ENCODE results near the gene TAS2R39. TPM values are rescaled to one million over a fixed set of nuclear protein-coding genes. Genes with fewer than 3 reads are reported as not detected.
"Not testable (repeated sequence)": the region's sequence is repeated elsewhere in the genome, so short reads cannot be mapped to it uniquely, and the experiment has no call there.

The TAS2R39 gene
- total RNA-seq, 1 experiment from 2014 or later, result not detected

DNA sequence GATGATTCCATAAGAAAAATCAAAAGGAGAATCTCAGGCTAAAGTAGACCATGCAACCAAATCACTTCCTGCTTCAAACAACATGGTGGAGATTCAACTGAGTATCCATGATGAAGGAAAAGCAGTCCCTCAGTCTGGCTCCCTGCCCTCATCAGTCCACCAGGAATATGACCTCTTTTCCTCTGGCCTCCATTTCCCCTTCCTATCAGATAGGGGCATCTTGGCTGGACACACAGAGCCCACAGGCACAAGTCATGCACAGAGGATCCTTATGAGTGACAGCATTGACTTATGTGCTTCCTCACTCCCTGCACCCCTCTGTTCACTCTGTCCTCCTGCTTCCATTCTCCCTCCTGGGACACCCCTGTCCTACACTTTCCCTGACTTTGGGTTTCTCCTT, 34.6 kb upstream of the TAS2R39 start:
- ChIA-PET POLR2A (no interaction called here), CTCF (no interaction called here)
- H3K4me1 Mint-ChIP-seq (ENCODE audit: low read depth, unreplicated experiment), result no peaks in the 10 kb centered on the region
- TF ChIP-seq, protein P1, sequence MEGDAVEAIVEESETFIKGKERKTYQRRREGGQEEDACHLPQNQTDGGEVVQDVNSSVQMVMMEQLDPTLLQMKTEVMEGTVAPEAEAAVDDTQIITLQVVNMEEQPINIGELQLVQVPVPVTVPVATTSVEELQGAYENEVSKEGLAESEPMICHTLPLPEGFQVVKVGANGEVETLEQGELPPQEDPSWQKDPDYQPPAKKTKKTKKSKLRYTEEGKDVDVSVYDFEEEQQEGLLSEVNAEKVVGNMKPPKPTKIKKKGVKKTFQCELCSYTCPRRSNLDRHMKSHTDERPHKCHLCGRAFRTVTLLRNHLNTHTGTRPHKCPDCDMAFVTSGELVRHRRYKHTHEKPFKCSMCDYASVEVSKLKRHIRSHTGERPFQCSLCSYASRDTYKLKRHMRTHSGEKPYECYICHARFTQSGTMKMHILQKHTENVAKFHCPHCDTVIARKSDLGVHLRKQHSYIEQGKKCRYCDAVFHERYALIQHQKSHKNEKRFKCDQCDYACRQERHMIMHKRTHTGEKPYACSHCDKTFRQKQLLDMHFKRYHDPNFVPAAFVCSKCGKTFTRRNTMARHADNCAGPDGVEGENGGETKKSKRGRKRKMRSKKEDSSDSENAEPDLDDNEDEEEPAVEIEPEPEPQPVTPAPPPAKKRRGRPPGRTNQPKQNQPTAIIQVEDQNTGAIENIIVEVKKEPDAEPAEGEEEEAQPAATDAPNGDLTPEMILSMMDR (IDR thresholded peaks at IDR 0.05; ENCODE audit: insufficient read depth in 1 of 2, low read depth in 1 of 2, low read length in 1 of 2, severe bottlenecking in 1 of 2, unreplicated experiment in 1 of 2), result no peak
- Histone ChIP-seq H3K36me3 (ENCODE audit: control insufficient read depth, insufficient read depth, low read length) (no peaks in the 10 kb centered on the region), H3K27me3 (replicated peaks; ENCODE audit: control insufficient read depth, insufficient read depth, low read length) (no peaks in the 10 kb centered on the region; the same call in 1 of the 2 replicates), H3K4me3 (ENCODE audit: low read depth, low read length) (no peak overlapping the region), H3K9me3 (no peaks in the 10 kb centered on the region), H3K4me1 (no peaks in the 10 kb centered on the region)
- no TSS peak for BruUV-seq (replicated peaks)
- no peaks in the 10 kb centered on the region for H3K36me3 Mint-ChIP-seq (ENCODE audit: insufficient read depth, unreplicated experiment)
- H3K9me3 Mint-ChIP-seq (ENCODE audit: unreplicated experiment), result peaks cover 10% of the 10 kb centered on the region
- peaks cover 5% of the 10 kb centered on the region for H3K27me3 Mint-ChIP-seq (ENCODE audit: insufficient read depth, unreplicated experiment)
- DNase-seq, result no peak
- H3K27ac Mint-ChIP-seq (ENCODE audit: unreplicated experiment), result no peak overlapping the region
- no peak overlapping the region for H3K4me3 Mint-ChIP-seq (ENCODE audit: unreplicated experiment)
- intact Hi-C loops (cut with micrococcal nuclease; ENCODE audit: unreplicated experiment), result no loop called here

DNA sequence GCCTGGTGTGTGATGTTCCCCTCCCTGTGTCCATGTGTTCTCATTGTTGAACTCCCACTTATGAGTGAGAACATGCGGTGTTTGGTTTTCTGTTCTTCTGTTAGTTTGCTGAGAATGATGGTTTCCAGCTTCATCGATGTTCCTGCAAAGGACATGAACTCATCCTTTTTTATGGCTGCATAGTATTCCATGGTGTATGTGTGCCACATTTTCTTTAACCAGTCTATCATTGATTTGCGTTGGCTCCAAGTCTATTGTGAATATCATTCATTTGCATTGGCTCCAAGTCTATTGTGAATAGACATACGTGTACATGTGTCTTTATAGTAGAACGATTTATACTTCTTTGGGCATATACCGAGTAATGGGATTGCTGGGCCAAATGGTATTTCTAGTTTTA, 32.5 kb upstream of the TAS2R39 start:
- DNase-seq; H3K4me3 Mint-ChIP-seq (ENCODE audit: unreplicated experiment); H3K9me3 Mint-ChIP-seq (ENCODE audit: unreplicated experiment); H3K4me1 Mint-ChIP-seq (ENCODE audit: low read depth, unreplicated experiment); H3K36me3 Mint-ChIP-seq (ENCODE audit: insufficient read depth, unreplicated experiment); H3K4me3 ChIP-seq (ENCODE audit: low read depth, low read length); H3K27me3 ChIP-seq (replicated peaks; ENCODE audit: control insufficient read depth, insufficient read depth, low read length); BruUV-seq (replicated peaks); H3K4me1 ChIP-seq; H3K9me3 ChIP-seq; H3K27ac Mint-ChIP-seq (ENCODE audit: unreplicated experiment); intact Hi-C loops (cut with micrococcal nuclease; ENCODE audit: unreplicated experiment); H3K27me3 Mint-ChIP-seq (ENCODE audit: insufficient read depth, unreplicated experiment); POLR2A ChIA-PET; H3K36me3 ChIP-seq (ENCODE audit: control insufficient read depth, insufficient read depth, low read length): not testable (repeated sequence)
- CTCF ChIA-PET, result interaction anchor here (0.6 kb wide), 1 partner anchor 173 kb away, joined by 9 read pairs; no protein-coding TSS in a partner anchor

DNA sequence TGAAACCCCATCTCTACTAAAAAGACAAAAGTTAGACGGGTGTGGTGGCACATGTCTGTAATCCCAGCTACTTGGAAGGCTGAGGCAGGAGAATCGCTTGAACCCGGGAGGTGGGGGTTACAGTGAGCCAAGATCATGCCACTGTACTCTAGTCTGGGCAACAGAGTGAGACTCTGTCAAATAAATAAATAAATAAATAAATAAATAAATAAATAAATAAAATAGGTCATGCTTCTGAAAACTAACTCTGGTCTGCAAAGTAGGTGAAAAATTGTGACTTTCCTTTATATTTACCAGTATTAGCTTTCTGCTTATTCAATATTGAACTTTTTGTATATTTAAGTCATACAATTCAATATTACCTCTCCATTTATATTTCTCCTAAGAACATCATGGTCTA, 24.6 kb upstream of the TAS2R39 start:
- H3K4me1 Mint-ChIP-seq (ENCODE audit: low read depth, unreplicated experiment); H3K4me1 ChIP-seq; intact Hi-C loops (cut with micrococcal nuclease; ENCODE audit: unreplicated experiment); H3K27me3 Mint-ChIP-seq (ENCODE audit: insufficient read depth, unreplicated experiment); H3K9me3 ChIP-seq; H3K27ac Mint-ChIP-seq (ENCODE audit: unreplicated experiment); H3K27me3 ChIP-seq (replicated peaks; ENCODE audit: control insufficient read depth, insufficient read depth, low read length); POLR2A ChIA-PET; H3K4me3 Mint-ChIP-seq (ENCODE audit: unreplicated experiment); DNase-seq; H3K36me3 Mint-ChIP-seq (ENCODE audit: insufficient read depth, unreplicated experiment); H3K36me3 ChIP-seq (ENCODE audit: control insufficient read depth, insufficient read depth, low read length); BruUV-seq (replicated peaks); H3K4me3 ChIP-seq (ENCODE audit: low read depth, low read length): not testable (repeated sequence)
- CTCF ChIA-PET, result interaction anchor here (0.6 to 1.0 kb wide), 2 partner anchors 57 to 259 kb away, joined by 3 to 5 read pairs; no protein-coding TSS in a partner anchor
- peaks cover 11% of the 10 kb centered on the region for H3K9me3 Mint-ChIP-seq (ENCODE audit: unreplicated experiment)

DNA sequence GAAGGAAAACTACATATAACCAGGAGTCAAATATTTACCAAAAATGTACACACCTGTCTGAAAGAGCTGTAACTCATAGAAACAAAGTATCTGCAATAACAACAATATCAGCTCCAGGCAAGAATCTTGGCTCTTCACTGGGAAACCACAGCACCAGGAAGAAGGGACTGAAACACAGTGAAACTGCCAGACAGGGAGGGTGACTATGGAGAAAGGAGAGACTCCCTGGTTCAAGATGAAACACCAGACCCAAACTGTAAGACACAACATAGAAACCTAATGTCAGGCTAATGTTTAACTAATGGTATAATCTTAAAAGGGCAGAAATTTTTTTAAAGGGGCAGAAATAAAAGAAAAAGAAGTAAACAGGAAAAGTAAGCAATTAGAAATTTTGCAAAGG, 11.5 kb upstream of the TAS2R39 start:
- no peaks in the 10 kb centered on the region for H3K36me3 ChIP-seq (ENCODE audit: control insufficient read depth, insufficient read depth, low read length)
- BruUV-seq (replicated peaks), result no TSS peak
- TF ChIP-seq, protein P1 (IDR thresholded peaks at IDR 0.05; ENCODE audit: insufficient read depth in 1 of 2, low read depth in 1 of 2, low read length in 1 of 2, severe bottlenecking in 1 of 2, unreplicated experiment in 1 of 2), result no peak
- intact Hi-C loops (cut with micrococcal nuclease; ENCODE audit: unreplicated experiment), result no loop called here
- no peak for DNase-seq
- Mint-ChIP-seq H3K4me1 (ENCODE audit: low read depth, unreplicated experiment) (peaks cover 6% of the 10 kb centered on the region), H3K27me3 (ENCODE audit: insufficient read depth, unreplicated experiment) (peaks cover 10% of the 10 kb centered on the region), H3K36me3 (ENCODE audit: insufficient read depth, unreplicated experiment) (no peaks in the 10 kb centered on the region), H3K9me3 (ENCODE audit: unreplicated experiment) (no peaks in the 10 kb centered on the region), H3K27ac (ENCODE audit: unreplicated experiment) (no peak overlapping the region), H3K4me3 (ENCODE audit: unreplicated experiment) (no peak overlapping the region)
- 0 out of 2 replicates have a peak, but pooled peaks cover 2% of the 10 kb centered on the region for H3K9me3 ChIP-seq
- no peaks in the 10 kb centered on the region for H3K4me1 ChIP-seq
- H3K4me3 ChIP-seq (ENCODE audit: low read depth, low read length), result no peak overlapping the region
- no peaks in the 10 kb centered on the region for H3K27me3 ChIP-seq (replicated peaks; ENCODE audit: control insufficient read depth, insufficient read depth, low read length)
- CTCF ChIA-PET, result no interaction called here
- POLR2A ChIA-PET, result no interaction called here
